ENCODE data around the gene DIP2A.

DNA sequence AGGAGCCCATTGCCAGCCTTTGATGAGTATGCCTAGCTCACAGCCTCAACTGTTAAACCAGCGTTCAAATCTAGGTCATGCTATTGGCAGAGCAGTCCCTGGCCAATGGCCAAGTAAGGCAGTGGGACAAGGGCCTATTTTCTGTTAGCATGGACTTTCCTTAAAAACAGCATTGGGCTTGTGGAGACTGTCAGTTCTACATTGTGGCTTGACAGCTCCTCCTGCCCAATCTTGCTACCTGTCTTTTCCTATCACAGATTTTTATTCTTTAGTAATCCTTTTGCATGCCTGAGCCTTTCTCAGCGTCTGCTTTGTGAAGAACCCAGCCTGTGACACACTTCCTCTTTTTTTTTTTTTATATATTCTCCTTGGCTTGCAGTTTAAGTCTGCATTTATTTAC, 56.4 kb downstream of the DIP2A start:
- TF ChIP-seq CTCF (IDR thresholded peaks at IDR 0.05; ENCODE audit: control extremely low read depth in 1 of 3, insufficient read depth in 1 of 3, low read depth in 1 of 3, low read length in 3 of 3) = no peak
- TF ChIP-seq POLR2A (IDR thresholded peaks at IDR 0.05; ENCODE audit: control extremely low read depth in 1 of 2, low read depth in 2 of 2, low read length in 2 of 2) = no peak
- no peak for TF ChIP-seq SRF (IDR thresholded peaks at IDR 0.05; ENCODE audit: low read depth, low read length)
- no peak for TF ChIP-seq BACH1 (IDR thresholded peaks at IDR 0.05; ENCODE audit: low read length)
- no peak for TF ChIP-seq BCL11A (IDR thresholded peaks at IDR 0.05; ENCODE audit: low read depth in 2 of 2, low read length in 2 of 2)
